Psoas muscle (tissue), 8 donors: ENCODE data around the gene SPATA13. TPM values are rescaled to one million over a fixed set of nuclear protein-coding genes. Genes with fewer than 3 reads are reported as not detected.
"Not testable (repeated sequence)": the region's sequence is repeated elsewhere in the genome, so short reads cannot be mapped to it uniquely, and the experiment has no call there.

ENCODE experiments used
- ATAC-seq, 4 donors: fragments of 200-7000 bp; cut with Tn5 transposase; one replicate each; pipeline ENCODE4 v1.9.1; 2020; ENCODE audit warnings: moderate library complexity in 3 of 4, mild to moderate bottlenecking in 2 of 4
- DNase-seq, 2 donors: peaks; one replicate each; pipeline ENCODE4 v3.0.0-alpha.2; 2020
- H3K27ac ChIP-seq: fragments of 200-600 bp; one replicate; pipeline ENCODE4 v1.8.0; 2022
- H3K27me3 ChIP-seq, 3 donors: fragments of 200-600 bp in 1 of 3; one replicate each; pipeline versions ENCODE4 v1.6.1 to v1.8.0; 2013 to 2022; ENCODE audit warnings: low read length in 2 of 3, mild to moderate bottlenecking in 2 of 3, moderate library complexity in 1 of 3; ENCODE audit not compliant: insufficient read depth in 3 of 3
- H3K36me3 ChIP-seq, 2 donors: fragments of 200-600 bp in 1 of 2; one replicate each; pipeline versions ENCODE4 v1.6.1 to v1.8.0; 2013 to 2022; ENCODE audit warnings: low read depth in 1 of 2, mild to moderate bottlenecking in 1 of 2, moderate library complexity in 1 of 2; ENCODE audit not compliant: insufficient read depth in 1 of 2
- H3K4me1 ChIP-seq: fragments of 200-600 bp; one replicate; pipeline ENCODE4 v1.8.0; 2022
- H3K4me3 ChIP-seq: fragments of 200-600 bp; one replicate; pipeline ENCODE4 v1.8.0; 2022; ENCODE audit warnings: mild to moderate bottlenecking
- H3K9me3 ChIP-seq: fragments of 200-600 bp; one replicate; pipeline ENCODE4 v1.8.0; 2022
- WGBS, 3 donors: extraction: QIAGEN DNeasy Blood & Tissue Kit; methylation state at CpG; one replicate each; pipeline versions ENCODE4 v1.1.6 to v1.1.7; 2013; 5-methylcytosine and 5-hydroxymethylcytosine counted together
- intact Hi-C, 2 donors: fragments of 100-400 bp; cut with DNase I; formaldehyde crosslinking; loops; one replicate each; pipeline versions ENCODE4 v1.11.0 to v1.14.2; 2022
- polyA plus RNA-seq, 3 donors: library from polyadenylated mRNA; stranded (reverse); fragments of 200-250 nt; gene quantifications; one replicate each; pipeline ENCODE4 v1.2.3, GENCODE V29; 2013
- total RNA-seq, 4 donors: library from RNA; stranded (reverse); fragmentation: NEBNext Ultra II Directional in 2 of 4; extraction: Animal tissue kit (Norgen Biotek cat#: 25700) in 2 of 4; gene quantifications; one replicate each; pipeline versions ENCODE4 v1.2.1 to v1.2.4, GENCODE V29; 2021 to 2023
- TF ChIP-seq, protein P1 (sequence below): fragments of 200-600 bp; IDR thresholded peaks from one replicate; pipeline ENCODE4 v1.8.0; 2022; ENCODE audit warnings: antibody characterized with exemption
- donor health status: healthy with polysubstance abuse.
- donor health status: DM: no; HTN: no; CAD: no; lungs with moderate emphysema.
- donor health status: Bipolar disorder and iron deficiency.
- donor health status: healthy.
- donor health status: DM: yes; HTN: yes; CAD: no.
- donor health status: DM: no; HTN: no; CAD: no.
- donor health status: DM: no; HTN: no; CAD: no.
- donor health status: DM: yes; HTN: yes; CAD: no.

SPATA13 gene
- total and polyA plus RNA-seq, 7 donors, result 0.87 to 5.8 (median 2.5) TPM

DNA sequence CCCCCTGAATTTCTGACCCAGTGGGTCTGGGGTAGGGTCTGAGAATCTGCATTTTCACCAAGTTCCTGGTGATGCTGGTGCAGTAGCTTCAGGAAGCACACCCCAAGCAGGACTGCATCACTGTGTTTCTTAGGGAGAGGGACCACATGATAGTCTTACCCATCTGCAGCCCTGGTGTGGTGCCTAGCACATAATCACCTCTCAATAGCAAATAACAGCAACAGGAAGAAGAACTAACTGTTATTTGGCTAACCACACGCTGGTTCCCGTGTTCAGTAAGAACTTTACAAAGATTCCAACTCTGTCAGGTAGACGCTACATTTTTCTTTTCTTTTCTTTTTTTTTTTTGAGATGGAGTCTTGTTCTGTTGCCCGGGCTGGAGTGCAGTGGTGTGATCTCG lies 41.9 kb upstream of the SPATA13 start:
- 92 to 98% (median 94%) methylated on average over 5 of the region's 5 CpGs for WGBS, 3 donors
- intact Hi-C loops, result no loop called here
- Histone ChIP-seq H3K4me3 (no peak overlapping the region), H3K36me3 (no peaks in the 10 kb centered on the region), H3K9me3 (no peaks in the 10 kb centered on the region), H3K27ac (no peak overlapping the region), H3K4me1 (no peaks in the 10 kb centered on the region), H3K27me3 (no peaks in the 10 kb centered on the region)
- ATAC-seq (no peak), DNase-seq (no peak)
- TF ChIP-seq, protein P1, sequence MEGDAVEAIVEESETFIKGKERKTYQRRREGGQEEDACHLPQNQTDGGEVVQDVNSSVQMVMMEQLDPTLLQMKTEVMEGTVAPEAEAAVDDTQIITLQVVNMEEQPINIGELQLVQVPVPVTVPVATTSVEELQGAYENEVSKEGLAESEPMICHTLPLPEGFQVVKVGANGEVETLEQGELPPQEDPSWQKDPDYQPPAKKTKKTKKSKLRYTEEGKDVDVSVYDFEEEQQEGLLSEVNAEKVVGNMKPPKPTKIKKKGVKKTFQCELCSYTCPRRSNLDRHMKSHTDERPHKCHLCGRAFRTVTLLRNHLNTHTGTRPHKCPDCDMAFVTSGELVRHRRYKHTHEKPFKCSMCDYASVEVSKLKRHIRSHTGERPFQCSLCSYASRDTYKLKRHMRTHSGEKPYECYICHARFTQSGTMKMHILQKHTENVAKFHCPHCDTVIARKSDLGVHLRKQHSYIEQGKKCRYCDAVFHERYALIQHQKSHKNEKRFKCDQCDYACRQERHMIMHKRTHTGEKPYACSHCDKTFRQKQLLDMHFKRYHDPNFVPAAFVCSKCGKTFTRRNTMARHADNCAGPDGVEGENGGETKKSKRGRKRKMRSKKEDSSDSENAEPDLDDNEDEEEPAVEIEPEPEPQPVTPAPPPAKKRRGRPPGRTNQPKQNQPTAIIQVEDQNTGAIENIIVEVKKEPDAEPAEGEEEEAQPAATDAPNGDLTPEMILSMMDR, result no peak

DNA sequence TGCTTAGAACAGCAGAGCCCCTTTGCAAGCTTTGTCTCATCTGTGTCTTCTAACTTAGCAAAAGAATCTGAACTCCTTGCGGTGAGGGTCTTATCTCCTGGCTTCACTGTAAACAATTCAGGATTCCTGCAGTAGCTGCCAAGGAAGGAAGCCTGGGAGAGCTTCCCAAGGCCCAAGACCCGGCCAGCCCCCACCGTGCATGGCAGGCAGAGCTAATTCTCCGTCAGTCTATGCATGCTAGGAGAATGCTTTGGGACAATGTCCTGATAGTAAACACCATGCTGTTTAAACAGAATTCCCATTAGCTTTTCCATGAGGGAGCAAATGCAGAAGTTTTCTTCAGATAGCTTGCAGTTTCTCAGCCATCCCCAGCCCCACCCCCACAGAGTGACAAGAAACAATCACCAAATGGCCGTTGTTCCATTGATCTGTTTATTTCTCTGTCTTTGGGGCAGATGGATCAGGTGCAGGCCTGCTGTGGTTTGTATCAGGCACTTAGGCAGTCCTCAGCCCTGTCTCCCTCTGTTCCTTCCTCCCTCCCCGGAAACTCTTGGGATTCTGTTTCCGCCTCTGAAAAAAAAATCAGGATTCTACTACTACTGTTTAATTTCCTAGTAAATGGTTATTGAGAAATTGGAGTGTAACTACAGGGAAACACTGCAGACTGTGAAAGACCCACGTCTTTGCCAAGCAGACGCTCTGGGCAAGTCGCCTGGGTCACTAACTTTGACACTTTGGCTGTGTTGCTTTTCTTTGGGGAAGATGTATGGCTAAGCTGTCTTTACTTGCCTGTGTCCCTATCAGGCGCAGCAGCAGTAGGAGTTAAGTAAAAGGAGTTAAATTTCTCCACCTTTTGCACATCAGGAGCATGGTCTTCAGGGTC lies 40.7 kb upstream of the SPATA13 start:
- TF ChIP-seq, protein P1, result no peak
- Histone ChIP-seq H3K4me1 (no peaks in the 10 kb centered on the region), H3K36me3 (no peaks in the 10 kb centered on the region), H3K27ac (no peak overlapping the region), H3K9me3 (no peaks in the 10 kb centered on the region), H3K27me3 (no peaks in the 10 kb centered on the region), H3K4me3 (no peak overlapping the region)
- intact Hi-C loops, result no loop called here
- no peak for ATAC-seq
- 35 to 38% (median 36%) methylated on average over 11 of the region's 11 CpGs for WGBS, 3 donors
- DNase-seq, result no peak

DNA sequence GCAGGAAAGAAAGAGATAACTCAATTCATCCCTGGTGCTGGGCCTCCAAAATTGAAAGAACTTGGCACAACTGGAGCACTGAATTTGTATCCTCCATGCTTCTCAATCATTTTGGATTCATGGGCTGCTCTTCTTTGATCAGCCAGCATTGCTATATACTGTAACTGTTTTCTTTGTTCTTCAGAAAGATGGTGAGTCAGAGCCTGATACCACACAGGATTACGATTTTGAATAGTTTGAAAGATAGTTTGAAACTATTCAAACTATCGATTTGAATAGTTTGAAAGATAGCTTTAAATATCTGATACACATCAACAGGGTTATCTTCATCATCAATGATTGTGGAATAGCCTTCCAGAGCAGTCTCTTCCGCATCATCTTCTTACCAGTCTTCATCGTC lies 38.5 kb upstream of the SPATA13 start:
- H3K9me3 ChIP-seq, intact Hi-C loops, H3K4me1 ChIP-seq, DNase-seq, H3K36me3 ChIP-seq, H3K27me3 ChIP-seq, H3K27ac ChIP-seq, H3K4me3 ChIP-seq, ATAC-seq: not testable (repeated sequence)
- 90 to 96% (median 93%) methylated on average over 4 of the region's 4 CpGs for WGBS, 3 donors

DNA sequence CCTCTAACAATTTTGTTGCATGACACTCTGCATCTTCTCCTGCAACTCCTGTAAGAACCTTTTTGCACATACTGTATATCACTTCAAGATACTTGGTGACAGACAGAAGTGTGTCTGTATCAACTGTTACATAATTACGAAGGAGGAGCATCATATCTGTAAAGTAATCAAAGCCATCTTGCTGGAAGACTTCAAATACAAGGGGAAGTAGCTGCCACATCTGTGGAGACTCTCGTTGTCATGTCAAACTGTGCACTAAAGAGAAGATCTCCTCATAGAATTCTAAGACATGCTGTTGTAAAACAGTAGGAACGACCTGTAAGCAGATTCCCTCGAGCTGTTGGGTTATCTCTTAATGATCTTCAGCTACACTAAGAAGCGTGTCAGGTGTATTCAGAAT lies 38.0 kb upstream of the SPATA13 start:
- Histone ChIP-seq H3K4me1 (no peaks in the 10 kb centered on the region), H3K9me3 (no peaks in the 10 kb centered on the region), H3K27me3 (peaks cover 0 to 8% (median 0%) of the 10 kb centered on the region in 3 donors), H3K27ac (no peak overlapping the region), H3K36me3 (no peaks in the 10 kb centered on the region), H3K4me3 (no peak overlapping the region)
- ATAC-seq, result no peak
- intact Hi-C loops, result no loop called here
- 83 to 89% (median 86%) methylated on average over 5 of the region's 5 CpGs for WGBS, 3 donors
- DNase-seq, result no peak
- TF ChIP-seq, protein P1, result no peak

DNA sequence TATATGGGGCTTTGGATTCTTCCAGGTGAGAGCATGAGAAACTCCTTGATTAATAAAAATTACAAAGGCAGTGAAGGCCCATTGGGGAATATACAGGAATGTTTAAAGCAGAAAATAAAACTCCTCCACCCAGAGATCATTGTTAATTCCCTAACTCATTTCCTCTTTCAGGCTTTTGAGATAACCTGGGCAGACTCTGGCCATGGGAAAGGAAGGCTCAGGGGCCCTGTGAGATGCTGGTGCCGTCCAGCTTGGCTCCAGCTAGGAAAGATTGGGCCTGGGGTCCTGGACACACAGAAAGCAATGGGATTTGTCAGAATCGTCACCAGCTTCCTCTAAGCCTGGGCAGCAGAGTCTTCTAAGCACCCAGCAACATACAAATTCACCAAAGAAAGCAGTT lies 36.8 kb upstream of the SPATA13 start:
- no peak overlapping the region for H3K4me3 ChIP-seq
- peaks cover 0 to 8% (median 2%) of the 10 kb centered on the region in 3 donors for H3K27me3 ChIP-seq
- intact Hi-C loops, result no loop called here
- no peak for ATAC-seq
- 61 to 67% (median 62%) methylated on average over 2 of the region's 2 CpGs for WGBS, 3 donors
- H3K27ac ChIP-seq, result no peak overlapping the region
- H3K4me1 ChIP-seq, result no peaks in the 10 kb centered on the region
- no peak for DNase-seq
- TF ChIP-seq, protein P1, result no peak
- H3K36me3 ChIP-seq, result no peaks in the 10 kb centered on the region
- H3K9me3 ChIP-seq, result no peaks in the 10 kb centered on the region
